ENCODE measurements around the gene ADH4. TPM values are rescaled to one million over a fixed set of nuclear protein-coding genes. Genes with fewer than 3 reads are reported as not detected.

ADH4 gene
- total and polyA plus RNA-seq, 2 experiments from 2014 or later = not detected

Other genes with a start within 250 kb of the ADH4 start
- 257 and 351 TPM in 2 replicates for gene EIF4E, start 215.2 kb downstream of the ADH4 start, total RNA-seq (2014; rRNA removed; shearing (Covaris generic))
- 102 and 113 TPM in 2 replicates for gene EIF4E, start 215.2 kb downstream of the ADH4 start, polyA plus RNA-seq (2016; fragmentation: Nextera tagmentation; extraction: Ambion mirVana)
- 94.5 and 122 TPM in 2 replicates for gene METAP1, start 148.6 kb downstream of the ADH4 start, total RNA-seq (2014; rRNA removed; shearing (Covaris generic))
- gene METAP1, start 148.6 kb downstream of the ADH4 start, polyA plus RNA-seq (2016; fragmentation: Nextera tagmentation; extraction: Ambion mirVana) = 58.7 and 64.1 TPM in 2 replicates
- 224 and 227 TPM in 2 replicates for gene ADH5, start 55.5 kb downstream of the ADH4 start, total RNA-seq (2014; rRNA removed; shearing (Covaris generic))
- 243 and 250 TPM in 2 replicates for gene ADH5, start 55.5 kb downstream of the ADH4 start, polyA plus RNA-seq (2016; fragmentation: Nextera tagmentation; extraction: Ambion mirVana)
- 0.47 TPM in 1 of 2 replicates, not detected in the other for gene ADH6, start 74.9 kb upstream of the ADH4 start, total RNA-seq (2014; rRNA removed; shearing (Covaris generic))
- 0.40 and 0.58 TPM in 2 replicates for gene ADH6, start 74.9 kb upstream of the ADH4 start, polyA plus RNA-seq (2016; fragmentation: Nextera tagmentation; extraction: Ambion mirVana)
- gene ADH1A, start 146.7 kb upstream of the ADH4 start, total RNA-seq (2014; rRNA removed; shearing (Covaris generic)) = not detected in 2 replicates
- not detected in 2 replicates for gene ADH1A, start 146.7 kb upstream of the ADH4 start, polyA plus RNA-seq (2016; fragmentation: Nextera tagmentation; extraction: Ambion mirVana)
- gene ADH1B, start 177.1 kb upstream of the ADH4 start, total RNA-seq (2014; rRNA removed; shearing (Covaris generic)) = not detected in 2 replicates
- gene ADH1B, start 177.1 kb upstream of the ADH4 start, polyA plus RNA-seq (2016; fragmentation: Nextera tagmentation; extraction: Ambion mirVana) = not detected in 2 replicates
- gene ADH1C, start 208.4 kb upstream of the ADH4 start, total RNA-seq (2014; rRNA removed; shearing (Covaris generic)) = not detected in 2 replicates
- not detected in 2 replicates for gene ADH1C, start 208.4 kb upstream of the ADH4 start, polyA plus RNA-seq (2016; fragmentation: Nextera tagmentation; extraction: Ambion mirVana)

Data from GM23338 (cell line).